NCI-H510A (cell line): ENCODE measurements around the gene DNAH6.
"Not testable (repeated sequence)": the region's sequence is repeated elsewhere in the genome, so short reads cannot be mapped to it uniquely, and the experiment has no call there.

Experiments
- DNase-seq: peaks from one replicate; lab custom pipeline; 2025; lab: John Stamatoyannopoulos, UW

DNAH6 gene

GRCh38 chr2:84516234-84516986 lies at the start of gene DNAH6:
TSS of gene DNAH6 (plus strand) at chr2:84516498. CDS start at chr2:84517827, 1,329 bp downstream.
- peak; percentile 92 for DNase-seq

- no peak for DNase-seq
Measured at GRCh38 chr2:84467389-84467788, 48.9 kb upstream of the DNAH6 start.

- not testable (repeated sequence) for DNase-seq
Measured at GRCh38 chr2:84472423-84472822, 43.9 kb upstream of the DNAH6 start.

GRCh38 chr2:84472856-84473565 lies 43.3 kb upstream of the DNAH6 start:
- DNase-seq = no peak

- peak; percentile 20 for DNase-seq
Measured at GRCh38 chr2:84474176-84474575, 42.1 kb upstream of the DNAH6 start.

- no peak for DNase-seq
Measured at GRCh38 chr2:84477886-84478285, 38.4 kb upstream of the DNAH6 start.

GRCh38 chr2:84478867-84479266 lies 37.4 kb upstream of the DNAH6 start:
- no peak for DNase-seq

GRCh38 chr2:84481702-84482101 lies 34.6 kb upstream of the DNAH6 start:
- no peak for DNase-seq

- DNase-seq = no peak
Measured at GRCh38 chr2:84482603-84483002, 33.7 kb upstream of the DNAH6 start.

- DNase-seq = no peak
Measured at GRCh38 chr2:84483320-84483719, 33.0 kb upstream of the DNAH6 start.

- DNase-seq = peak; percentile 54
Measured at GRCh38 chr2:84486441-84487115, 29.7 kb upstream of the DNAH6 start.

- no peak for DNase-seq
Measured at GRCh38 chr2:84487298-84487996, 28.9 kb upstream of the DNAH6 start.

- no peak for DNase-seq
Measured at GRCh38 chr2:84491256-84491655, 25.0 kb upstream of the DNAH6 start.

- DNase-seq = no peak
Measured at GRCh38 chr2:84491741-84492140, 24.6 kb upstream of the DNAH6 start.

GRCh38 chr2:84492571-84492970 lies 23.7 kb upstream of the DNAH6 start:
- DNase-seq = no peak

GRCh38 chr2:84493514-84493913 lies 22.8 kb upstream of the DNAH6 start:
- DNase-seq = no peak

GRCh38 chr2:84494070-84494469 lies 22.2 kb upstream of the DNAH6 start:
- DNase-seq = no peak

- DNase-seq = peak; percentile 13
Measured at GRCh38 chr2:84495539-84496146, 20.7 kb upstream of the DNAH6 start.

GRCh38 chr2:84496386-84496785 lies 19.9 kb upstream of the DNAH6 start:
- no peak for DNase-seq

- DNase-seq = no peak
Measured at GRCh38 chr2:84497285-84497684, 19.0 kb upstream of the DNAH6 start.

GRCh38 chr2:84498150-84498799 lies 18.0 kb upstream of the DNAH6 start:
- DNase-seq = no peak
